GM19328 (cell line): ENCODE measurements around the gene GRIK2.
"Not testable (repeated sequence)": the region's sequence is repeated elsewhere in the genome, so short reads cannot be mapped to it uniquely, and the experiment has no call there.

ENCODE experiments used
- ATAC-seq: cut with Tn5 transposase; IDR thresholded peaks from one replicate; pipeline ENCODE4 v1.9.1; 2021; ENCODE audit warnings: mild to moderate bottlenecking, moderate library complexity; ENCODE audit not compliant: unreplicated experiment

The GRIK2 gene

DNA sequence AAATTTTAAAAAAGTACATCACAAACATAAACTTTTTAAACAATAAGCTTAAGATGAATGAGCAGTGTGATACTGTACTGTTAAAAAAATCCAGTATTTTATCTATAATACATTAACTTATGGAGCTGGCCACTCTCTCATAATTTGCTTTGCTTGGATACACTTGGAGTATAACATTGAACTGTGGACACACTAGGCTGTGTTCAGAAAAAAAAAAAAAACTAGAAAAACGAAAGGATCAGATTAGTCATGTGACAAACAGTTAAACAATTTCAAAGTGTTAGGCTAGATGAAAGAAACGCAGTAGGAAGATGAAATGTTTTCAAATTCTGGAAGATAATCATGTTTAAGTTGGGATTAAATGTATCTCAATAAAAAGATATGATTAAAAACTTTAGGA, 220.0 kb downstream of the GRIK2 start:
- ATAC-seq = no peak

GRCh38 chr6:101614774-101615173, 221.3 kb downstream of the GRIK2 start:
- ATAC-seq = no peak

GRCh38 chr6:101626269-101626668, 232.8 kb downstream of the GRIK2 start:
- no peak for ATAC-seq

DNA sequence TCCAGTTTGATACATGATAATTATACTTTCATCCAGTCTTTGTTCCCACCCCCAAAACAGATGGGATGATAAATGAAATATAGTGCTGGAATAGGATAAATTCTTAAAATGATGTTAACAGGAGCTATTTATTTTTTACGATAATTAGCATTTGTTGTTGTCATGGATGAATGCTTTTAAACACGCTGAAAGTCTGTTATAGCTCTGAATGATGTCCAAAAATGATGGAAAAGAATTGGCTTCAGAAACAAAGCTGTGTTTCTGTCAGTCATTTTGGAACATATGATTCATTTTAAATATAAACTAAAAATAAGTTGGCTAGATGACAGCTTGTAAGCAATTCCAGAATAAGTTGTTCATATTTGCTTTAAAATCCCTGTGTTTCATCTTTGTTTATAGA, 237.4 kb downstream of the GRIK2 start:
- ATAC-seq = no peak

GRCh38 chr6:101633081-101633480, 239.6 kb downstream of the GRIK2 start:
- ATAC-seq = no peak

DNA sequence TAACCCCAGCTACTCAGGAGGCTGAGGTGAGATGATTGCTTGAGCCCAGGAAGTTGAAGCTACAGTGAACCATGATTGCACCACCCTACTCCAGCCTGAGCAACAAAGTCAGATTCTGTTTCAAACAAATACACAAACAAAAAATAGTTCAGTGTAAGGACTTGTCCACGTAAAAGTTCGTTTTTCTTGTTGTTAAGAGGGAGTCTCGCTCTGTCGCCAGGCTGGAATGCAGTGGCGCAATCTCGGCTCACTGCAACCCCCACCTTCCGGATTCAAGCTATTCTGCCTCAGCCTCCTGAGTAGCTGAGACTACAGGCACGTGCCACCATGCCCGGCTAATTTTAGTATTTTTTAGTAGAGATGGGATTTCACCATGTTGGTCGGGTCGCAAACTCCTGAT, 245.4 kb downstream of the GRIK2 start:
- ATAC-seq = not testable (repeated sequence)

- ATAC-seq = no peak
Measured at GRCh38 chr6:101640131-101640530, 246.6 kb downstream of the GRIK2 start.

DNA sequence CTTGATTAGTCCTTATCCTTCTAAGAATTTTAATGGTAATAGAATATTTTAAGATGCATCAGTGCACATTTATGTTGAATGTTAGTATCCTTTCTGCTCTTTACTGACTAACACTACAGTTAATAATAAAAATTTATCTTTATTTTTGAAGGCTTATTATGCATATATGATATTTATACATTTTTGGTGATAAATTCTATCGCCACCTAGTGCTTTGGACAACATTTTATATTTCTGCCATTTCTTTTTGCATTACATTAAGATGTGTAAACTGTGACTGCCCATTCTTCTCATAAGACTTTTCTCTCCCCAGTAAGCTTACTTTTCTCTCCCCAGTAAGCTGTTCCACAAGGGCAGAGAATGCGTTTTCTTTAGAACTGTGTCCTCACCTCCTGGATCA, 252.3 kb downstream of the GRIK2 start:
- no peak for ATAC-seq

DNA sequence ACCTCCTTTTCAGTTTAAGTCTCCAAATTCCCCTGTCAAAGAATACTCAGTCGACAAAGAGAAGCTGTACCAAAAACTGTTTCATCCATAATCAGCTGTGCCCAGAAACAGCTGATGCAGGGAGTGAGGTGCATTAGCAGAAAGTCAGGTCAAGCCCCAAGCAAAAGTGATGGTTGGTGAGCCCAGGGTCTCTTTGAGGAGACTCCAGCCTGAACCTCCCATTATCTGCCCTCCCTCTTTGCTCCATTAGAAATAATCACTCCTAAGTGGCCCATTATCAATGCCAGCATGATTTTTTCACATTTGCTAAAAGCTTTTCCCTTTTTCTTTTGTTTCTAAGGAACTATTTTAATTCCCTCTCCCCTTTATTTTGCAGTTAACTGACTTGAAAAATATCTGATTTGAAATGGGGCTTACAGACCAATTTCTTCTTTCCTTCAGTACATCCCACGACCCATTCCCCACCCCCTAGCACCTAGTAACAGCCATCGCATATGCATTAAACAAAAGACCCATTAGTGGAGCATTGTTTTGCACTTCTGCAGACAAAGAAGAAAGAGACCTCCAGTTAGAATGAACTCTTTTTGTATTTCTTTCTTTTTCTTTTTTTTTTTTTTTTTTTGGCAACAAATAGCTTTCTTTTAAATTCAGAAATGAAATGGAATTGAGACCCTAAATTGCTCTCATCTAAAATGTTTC, 257.0 kb downstream of the GRIK2 start:
- no peak for ATAC-seq

- ATAC-seq = no peak
Measured at GRCh38 chr6:101652079-101652478, 258.6 kb downstream of the GRIK2 start.

DNA sequence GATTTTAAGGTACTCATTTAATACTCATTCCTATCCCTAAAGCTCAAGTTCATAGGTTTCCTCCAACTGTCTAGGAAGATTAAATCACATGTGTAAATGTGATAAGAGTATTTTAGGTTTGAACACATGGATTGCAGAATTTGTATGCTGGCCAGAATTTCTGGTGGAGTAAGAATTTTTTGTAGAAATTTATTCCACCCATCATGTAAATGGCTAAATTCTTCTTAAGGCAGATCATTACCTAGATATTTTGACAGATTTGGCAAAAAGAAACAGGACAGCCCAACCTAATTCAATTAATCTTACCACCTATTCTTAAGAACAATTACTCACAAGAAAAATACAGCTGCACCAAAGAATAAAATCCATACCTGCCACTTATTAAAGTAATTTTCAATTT, 261.6 kb downstream of the GRIK2 start:
- ATAC-seq = no peak

GRCh38 chr6:101662111-101662897, 268.8 kb downstream of the GRIK2 start:
- ATAC-seq = peak; percentile 87

- no peak for ATAC-seq
Measured at GRCh38 chr6:101663100-101663499, 269.6 kb downstream of the GRIK2 start.

- no peak for ATAC-seq
Measured at GRCh38 chr6:101666256-101666655, 272.7 kb downstream of the GRIK2 start.

- no peak for ATAC-seq
Measured at GRCh38 chr6:101668496-101669030, 275.1 kb downstream of the GRIK2 start.

DNA sequence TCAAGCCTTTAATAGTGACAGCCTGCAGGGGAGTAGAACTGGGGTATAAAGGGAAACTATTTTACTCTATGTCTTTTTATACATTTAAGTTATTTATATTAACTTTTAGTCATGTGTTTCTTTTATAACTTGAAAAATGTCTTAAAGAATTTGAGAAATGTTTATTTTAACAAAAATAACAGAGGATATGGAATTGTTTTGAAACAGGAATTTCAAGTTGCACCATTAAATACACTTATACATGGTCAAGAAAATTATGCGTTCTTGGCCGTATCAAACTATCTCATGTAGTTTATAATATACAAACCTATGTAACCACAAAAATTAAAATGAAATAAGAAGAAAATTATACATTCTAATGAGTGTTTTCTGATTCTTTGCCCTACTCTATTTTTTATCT, 282.7 kb downstream of the GRIK2 start:
- no peak for ATAC-seq

DNA sequence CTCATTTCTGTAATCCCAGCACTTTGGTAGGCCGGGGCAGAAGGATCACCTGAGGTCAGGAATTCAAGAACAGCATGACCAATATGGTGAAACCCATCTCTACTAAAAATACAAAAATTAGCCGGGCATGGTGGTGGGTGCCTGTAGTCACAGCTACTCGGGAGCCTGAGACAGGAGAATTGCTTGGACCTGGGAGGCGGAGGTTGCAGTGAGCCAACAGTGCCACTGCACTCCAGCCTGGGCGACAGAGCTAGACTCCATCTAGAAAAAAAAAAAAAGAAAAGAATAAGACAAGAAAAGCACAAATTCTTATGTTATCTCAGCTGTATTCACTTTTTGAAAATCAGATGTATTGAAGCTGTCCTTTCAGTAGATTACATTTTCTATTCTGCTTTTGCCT, 289.4 kb downstream of the GRIK2 start:
- ATAC-seq = no peak

GRCh38 chr6:101683884-101684283, 290.4 kb downstream of the GRIK2 start:
- no peak for ATAC-seq

DNA sequence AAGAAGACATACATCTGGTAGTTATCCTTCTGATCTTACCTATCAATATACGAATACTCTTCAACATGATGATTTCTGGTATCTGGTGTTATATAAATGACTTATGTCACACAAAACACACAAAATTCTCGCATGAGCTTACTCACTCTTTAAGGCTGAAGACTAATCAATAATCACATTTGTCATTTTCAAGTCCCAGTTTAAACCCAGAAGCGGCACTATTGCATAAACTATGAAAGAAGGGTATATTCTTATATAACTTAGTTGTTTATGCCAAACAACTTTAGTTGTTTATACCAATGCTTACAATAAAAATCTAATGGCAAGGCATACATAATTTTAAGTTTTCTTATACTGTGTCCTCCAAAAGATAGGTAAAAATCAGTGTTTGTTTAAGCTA, 293.1 kb downstream of the GRIK2 start:
- no peak for ATAC-seq

GRCh38 chr6:101689156-101689555, 295.6 kb downstream of the GRIK2 start:
- ATAC-seq = no peak

- ATAC-seq = no peak
Measured at GRCh38 chr6:101689695-101690094, 296.2 kb downstream of the GRIK2 start.

DNA sequence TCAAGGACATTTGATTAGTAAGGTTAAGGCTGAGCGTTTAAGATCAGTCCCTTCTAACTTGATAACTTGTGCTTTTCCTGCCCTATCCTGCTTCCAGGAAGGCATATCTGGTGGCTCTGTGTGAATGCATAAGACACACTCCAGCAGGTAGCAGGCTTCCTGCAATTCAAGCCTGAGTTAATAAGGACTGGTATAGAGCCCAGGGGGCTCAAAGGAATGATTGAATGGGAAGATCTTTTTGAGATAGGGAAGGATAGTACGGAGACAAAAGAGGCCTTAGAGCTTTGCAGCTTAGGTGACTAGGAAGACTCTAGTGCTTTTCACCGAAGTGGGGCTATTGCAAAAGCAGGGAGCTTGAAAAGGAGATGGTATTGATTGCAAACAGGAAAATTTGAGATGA, 307.1 kb downstream of the GRIK2 start:
- ATAC-seq = no peak
